Spleen (tissue), 7 donors: Measurements from ENCODE around the gene PRCD.

ENCODE experiments used
- CTCF ChIP-seq, 11 experiments: fragments of 200-600 bp in 7 of 11; fragments of 450-650 bp in 4 of 11; sonication (generic) in 4 of 11; IDR thresholded peaks in 8 of 11; conservative IDR thresholded peaks in 3 of 11; 1 replicate in 7 of 11; 2 replicates in 4 of 11; pipeline versions ENCODE4 v1.4.0 to v1.8.0; 2016 to 2021; ENCODE audit warnings: antibody characterized with exemption in 11 of 11, inconsistent platforms in 4 of 11, mild to moderate bottlenecking in 1 of 11
- POLR2A ChIP-seq, 3 donors: fragments of 450-650 bp; IDR thresholded peaks; one replicate each; pipeline ENCODE4 v1.5.1; 2017; ENCODE audit warnings: antibody characterized with exemption in 3 of 3, mild to moderate bottlenecking in 1 of 3
- POLR2AphosphoS5 ChIP-seq, 3 donors: sonication (generic); formaldehyde crosslinking; IDR thresholded peaks; one replicate each; pipeline ENCODE4 v1.5.1; 2017; ENCODE audit warnings: antibody characterized with exemption in 3 of 3
- donor health status: DM: no; HTN: no; CAD: no; lungs with moderate emphysema.
- donor health status: DM: no; HTN: no; CAD: no.
- donor health status: DM: no; HTN: no; CAD: no.

- no peak for TF ChIP-seq CTCF (IDR thresholded peaks at IDR 0.05 in 8 of 11, conservative IDR thresholded peaks at IDR 0.05 in 3 of 11)
- TF ChIP-seq POLR2A (IDR thresholded peaks at IDR 0.05) = no peak
- TF ChIP-seq POLR2AphosphoS5 (IDR thresholded peaks at IDR 0.05) = no peak
These were observed 3.6 kb downstream of the PRCD start for GRCh38 chr17:76543482-76543825.
